B cell (primary cell): Measurements from ENCODE around the gene LRRC26. TPM values are rescaled to one million over a fixed set of nuclear protein-coding genes. Genes with fewer than 3 reads are reported as not detected.
A peak's percentile ranks its signal among the peaks of the same experiment; 100 is the strongest.

ENCODE experiments used
- ATAC-seq: fragments of 200-7000 bp; cut with Tn5 transposase; one replicate; pipeline ENCODE4 v1.10.0; 2021; ENCODE audit warnings: low read depth, mild to moderate bottlenecking, moderate number of reproducible peaks, moderate library complexity
- CTCF ChIA-PET: fragments of 350-600 bp; sonication (Branson Sonifier 250); formaldehyde crosslinking; loops from one replicate; lab custom pipeline; 2021; ENCODE audit warnings: antibody characterized with exemption, inconsistent platforms; lab: Charles Lee
- POLR2A ChIA-PET: fragments of 350-600 bp; sonication (Branson Sonifier 250); formaldehyde crosslinking; loops from one replicate; lab custom pipeline; 2021; ENCODE audit warnings: antibody characterized with exemption; lab: Charles Lee
- DNase-seq: peaks from one replicate; pipeline ENCODE4 v3.0.0; 2013
- H2AFZ ChIP-seq: 2 replicates; pipeline ENCODE4 v1.6.1; 2012; ENCODE audit warnings: mild to moderate bottlenecking, low read depth, low read length; ENCODE audit not compliant: insufficient read depth, poor library complexity, severe bottlenecking
- H3K27ac ChIP-seq, 2 donors: 1 replicate in 1 of 2; 2 replicates in 1 of 2; pipeline ENCODE4 v1.5.1; 2012 to 2013; ENCODE audit warnings: low read length in 2 of 2, mild to moderate bottlenecking in 2 of 2, moderate library complexity in 1 of 2
- H3K27me3 ChIP-seq, 4 experiments: fragments of 200-600 bp in 1 of 4; sonication (generic) in 1 of 4; replicated peaks in 1 of 4; 1 replicate in 2 of 4; 2 replicates in 2 of 4; pipeline versions ENCODE4 v1.6.1 to v1.7.0; 2013 to 2016; ENCODE audit warnings: low read length in 3 of 4, mild to moderate bottlenecking in 2 of 4, mixed read lengths in 1 of 4, moderate library complexity in 1 of 4; ENCODE audit not compliant: insufficient read depth in 4 of 4, control insufficient read depth in 3 of 4; ENCODE audit errors: control extremely low read depth in 1 of 4
- H3K36me3 ChIP-seq, 2 experiments: replicated peaks in 1 of 2; 1 replicate in 1 of 2; 2 replicates in 1 of 2; pipeline versions ENCODE4 v1.6.1 to v1.7.1; 2013; ENCODE audit warnings: low read length in 1 of 2; ENCODE audit not compliant: insufficient read depth in 2 of 2, control insufficient read depth in 1 of 2; ENCODE audit errors: control extremely low read depth in 1 of 2, extremely low read depth in 1 of 2
- H3K4me1 ChIP-seq, 2 donors: fragments of 200-600 bp in 1 of 2; sonication (generic) in 1 of 2; 1 replicate in 1 of 2; 2 replicates in 1 of 2; pipeline versions ENCODE4 v1.5.1 to v1.6.1; 2013 to 2017; ENCODE audit warnings: low read length in 2 of 2; ENCODE audit not compliant: control insufficient read depth in 2 of 2, insufficient read depth in 2 of 2
- H3K4me2 ChIP-seq: replicated peaks from 2 replicates; pipeline ENCODE3; 2012; ENCODE audit warnings: mild to moderate bottlenecking, low read depth, low read length; ENCODE audit not compliant: poor library complexity, severe bottlenecking
- H3K4me3 ChIP-seq, 5 experiments: fragments of 200-600 bp in 1 of 5; sonication (generic) in 1 of 5; 1 replicate in 3 of 5; 2 replicates in 2 of 5; pipeline versions ENCODE4 v1.5.1 to v1.7.0; 2011 to 2016; ENCODE audit warnings: low read length in 4 of 5, mild to moderate bottlenecking in 4 of 5, low read depth in 2 of 5, control low read depth in 1 of 5, moderate library complexity in 1 of 5; ENCODE audit not compliant: insufficient read depth in 1 of 5; ENCODE audit errors: control extremely low read depth in 1 of 5, extremely low read depth in 1 of 5
- H3K79me2 ChIP-seq: fragments of 200-600 bp; sonication (generic); one replicate; pipeline ENCODE4 v1.6.0; 2016; ENCODE audit warnings: low read length; ENCODE audit not compliant: control insufficient read depth, insufficient read depth
- H3K9ac ChIP-seq: fragments of 200-600 bp; sonication (generic); 2 replicates; pipeline ENCODE4 v1.6.1; 2017; ENCODE audit warnings: mild to moderate bottlenecking, low read length, moderate library complexity
- H3K9me3 ChIP-seq, 3 donors: one replicate each; pipeline versions ENCODE4 v1.6.1 to v1.7.1; 2013; ENCODE audit warnings: low read length in 2 of 3; ENCODE audit not compliant: control insufficient read depth in 2 of 3, insufficient read depth in 1 of 3; ENCODE audit errors: control extremely low read depth in 1 of 3
- H4K20me1 ChIP-seq: 2 replicates; pipeline ENCODE4 v1.6.0; 2012; ENCODE audit warnings: mild to moderate bottlenecking, low read length; ENCODE audit not compliant: insufficient read depth, control insufficient read depth, poor library complexity, severe bottlenecking
- H3K27ac Mint-ChIP-seq: one replicate; pipeline ENCODE4 v1.8.0; 2021; ENCODE audit warnings: mixed read lengths
- H3K27me3 Mint-ChIP-seq: one replicate; pipeline ENCODE4 v1.8.0; 2021; ENCODE audit warnings: mixed read lengths
- H3K4me1 Mint-ChIP-seq: one replicate; pipeline ENCODE4 v1.8.0; 2021; ENCODE audit warnings: mixed read lengths
- H3K4me3 Mint-ChIP-seq: one replicate; pipeline ENCODE4 v1.8.0; 2021; ENCODE audit warnings: mixed read lengths
- H3K9me3 Mint-ChIP-seq: one replicate; pipeline ENCODE4 v1.8.0; 2022; ENCODE audit warnings: mixed read lengths; ENCODE audit not compliant: insufficient read depth
- EZH2 ChIP-seq: IDR thresholded peaks from 2 replicates; pipeline ENCODE4 v1.6.1; 2012; ENCODE audit warnings: borderline replicate concordance, low read depth, mild to moderate bottlenecking, moderate library complexity, low read length; ENCODE audit not compliant: insufficient read depth, poor library complexity, severe bottlenecking
- WGBS: methylation state at CpG from one replicate; pipeline ENCODE4 v1.1.5; 2013; ENCODE audit warnings: missing lambda C conversion rate; ENCODE audit not compliant: insufficient coverage; 5-methylcytosine and 5-hydroxymethylcytosine counted together
- intact Hi-C: fragments of 100-400 bp; cut with micrococcal nuclease; formaldehyde crosslinking; loops from one replicate; pipeline ENCODE4 v1.10.0; 2022
- polyA plus RNA-seq: library from polyadenylated mRNA; depleted of rRNA; stranded (reverse); fragments of >200 nt; gene quantifications from 2 replicates; pipeline ENCODE4 v1.2.3, GENCODE V29; 2012
- total RNA-seq, 2 donors: library from RNA; stranded (reverse); fragments of 120-200 nt in 1 of 2; gene quantifications; 1 replicate in 1 of 2; 2 replicates in 1 of 2; pipeline versions ENCODE4 v1.2.3 to v1.2.4, GENCODE V29; 2013 to 2022
- TF ChIP-seq, protein P1 (sequence below): fragments of 200-600 bp; IDR thresholded peaks from one replicate; pipeline ENCODE4 v1.8.0; 2022; ENCODE audit warnings: antibody characterized with exemption, mild to moderate bottlenecking

LRRC26 gene
- total and polyA plus RNA-seq, 2 donors (not counting 1 experiment from before 2014, with no cell fraction given) = not detected

DNA sequence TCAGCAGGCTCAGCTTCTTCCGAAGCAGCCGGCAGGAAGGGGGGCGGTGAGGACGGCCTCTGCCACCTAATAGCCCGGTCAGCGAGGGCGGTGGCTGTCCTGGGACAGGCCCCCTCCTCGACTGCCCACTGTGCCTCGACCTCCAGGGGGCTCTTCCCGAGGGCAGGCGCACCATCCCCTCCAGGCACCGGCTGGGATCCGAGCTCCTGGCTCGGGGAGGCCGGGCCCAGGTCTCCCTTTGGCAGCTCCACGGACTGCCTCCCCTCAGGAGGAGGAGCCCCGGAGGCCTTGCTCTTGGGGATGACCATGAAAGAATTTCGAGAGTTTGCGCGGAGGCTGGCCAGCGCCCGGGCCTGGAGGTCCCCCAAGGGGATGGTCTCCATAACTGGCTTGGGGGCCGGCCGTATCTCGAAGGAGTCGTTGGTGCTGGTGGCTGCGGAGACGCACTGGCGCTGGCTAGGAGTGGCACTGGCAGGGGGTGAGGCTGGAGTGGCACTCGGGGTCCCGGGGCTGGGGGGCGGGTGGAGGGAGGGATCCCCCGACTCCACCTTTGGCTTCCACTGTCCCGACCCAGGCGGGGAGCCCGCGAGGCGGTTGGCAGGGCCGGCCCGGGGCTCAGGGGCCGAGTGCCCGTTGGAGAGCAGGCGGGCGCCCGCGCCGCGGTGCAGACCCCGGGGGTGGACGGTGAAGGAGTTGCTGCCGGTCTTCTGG, 29.7 kb upstream of the LRRC26 start:
- TF ChIP-seq EZH2 = no peak
- WGBS = 37% methylated on average over 45 of the region's 51 CpGs
- Histone ChIP-seq H3K27me3 (peaks cover 0 to 6% (median 0%) of the 10 kb centered on the region in 4 experiments), H3K9me3 (no peaks in the 10 kb centered on the region), H3K79me2 (peaks cover 80% of the 10 kb centered on the region), H3K27ac (no peak overlapping the region), H3K4me1 (peaks cover 26 to 35% of the 10 kb centered on the region in 2 donors), H2AFZ (no peak overlapping the region), H3K4me2 (peak overlapping the region; percentile 96), H4K20me1 (peaks cover 44% of the 10 kb centered on the region), H3K36me3 (peaks cover 0 to 5% of the 10 kb centered on the region in 2 experiments), H3K4me3 (peak overlapping the region in 3 of 5 experiments; percentile 18 to 33 (median 29)), H3K9ac (no peak overlapping the region)
- Mint-ChIP-seq H3K4me1 (peaks cover 25% of the 10 kb centered on the region), H3K9me3 (no peaks in the 10 kb centered on the region), H3K27ac (peak overlapping the region; percentile 80), H3K4me3 (peak overlapping the region; percentile 77), H3K27me3 (no peaks in the 10 kb centered on the region)
- CTCF ChIA-PET = interaction anchor here (1.5 kb wide), 1 partner anchor 11 kb away, joined by 7 read pairs; the partner anchor contains the start of genes ANAPC2 and SSNA1
- POLR2A ChIA-PET = interaction anchor here (0.6 to 2.0 kb wide), 2 partner anchors 11 to 75 kb away, joined by 3 to 18 read pairs; partner anchors contain the start of genes ANAPC2 and SSNA1
- ATAC-seq = no peak
- intact Hi-C loops = loop anchor here (1.0 to 10.0 kb wide), 8 partner anchors 11 to 315 kb away; partner anchors contain the start of genes ANAPC2, NELFB, SAPCD2 and SSNA1
- peak; percentile 33 for DNase-seq

DNA sequence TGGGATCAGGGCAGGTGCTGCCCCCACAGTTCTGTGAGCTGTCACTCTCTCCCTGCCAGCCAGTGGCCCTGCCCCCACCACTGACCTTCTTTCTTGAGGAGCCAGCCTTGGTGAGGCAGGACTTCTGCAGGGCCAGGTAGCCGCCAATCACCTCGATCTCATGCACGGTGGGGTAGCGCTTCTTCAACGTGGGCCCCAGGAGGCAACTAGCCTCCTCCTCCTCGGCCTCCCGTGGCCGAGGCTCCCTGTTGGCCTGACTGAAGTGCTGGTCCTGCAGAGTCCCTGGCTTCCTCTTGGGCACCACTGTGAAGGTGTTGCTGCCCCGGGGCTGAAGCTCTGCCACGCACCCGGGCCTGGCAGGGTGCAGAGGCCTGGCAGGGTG, 29.0 kb upstream of the LRRC26 start:
- ATAC-seq = no peak
- Histone ChIP-seq H3K79me2 (peaks cover 80% of the 10 kb centered on the region), H3K27ac (no peak overlapping the region), H3K27me3 (peaks cover 0 to 6% (median 0%) of the 10 kb centered on the region in 4 experiments), H3K36me3 (peaks cover 0 to 2% of the 10 kb centered on the region in 2 experiments), H3K9me3 (no peaks in the 10 kb centered on the region), H3K4me1 (peaks cover 20 to 28% of the 10 kb centered on the region in 2 donors), H3K9ac (no peak overlapping the region), H4K20me1 (peaks cover 44% of the 10 kb centered on the region), H3K4me3 (no peak overlapping the region), H3K4me2 (peak overlapping the region; percentile 96), H2AFZ (no peak overlapping the region)
- 97% methylated on average over 11 of the region's 11 CpGs for whole genome bisulfite sequencing
- H3K27me3 Mint-ChIP-seq = no peaks in the 10 kb centered on the region
- no peak for DNase-seq
- peaks cover 18% of the 10 kb centered on the region for H3K4me1 Mint-ChIP-seq
- H3K27ac Mint-ChIP-seq = no peak overlapping the region
- TF ChIP-seq, protein P1, sequence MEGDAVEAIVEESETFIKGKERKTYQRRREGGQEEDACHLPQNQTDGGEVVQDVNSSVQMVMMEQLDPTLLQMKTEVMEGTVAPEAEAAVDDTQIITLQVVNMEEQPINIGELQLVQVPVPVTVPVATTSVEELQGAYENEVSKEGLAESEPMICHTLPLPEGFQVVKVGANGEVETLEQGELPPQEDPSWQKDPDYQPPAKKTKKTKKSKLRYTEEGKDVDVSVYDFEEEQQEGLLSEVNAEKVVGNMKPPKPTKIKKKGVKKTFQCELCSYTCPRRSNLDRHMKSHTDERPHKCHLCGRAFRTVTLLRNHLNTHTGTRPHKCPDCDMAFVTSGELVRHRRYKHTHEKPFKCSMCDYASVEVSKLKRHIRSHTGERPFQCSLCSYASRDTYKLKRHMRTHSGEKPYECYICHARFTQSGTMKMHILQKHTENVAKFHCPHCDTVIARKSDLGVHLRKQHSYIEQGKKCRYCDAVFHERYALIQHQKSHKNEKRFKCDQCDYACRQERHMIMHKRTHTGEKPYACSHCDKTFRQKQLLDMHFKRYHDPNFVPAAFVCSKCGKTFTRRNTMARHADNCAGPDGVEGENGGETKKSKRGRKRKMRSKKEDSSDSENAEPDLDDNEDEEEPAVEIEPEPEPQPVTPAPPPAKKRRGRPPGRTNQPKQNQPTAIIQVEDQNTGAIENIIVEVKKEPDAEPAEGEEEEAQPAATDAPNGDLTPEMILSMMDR = no peak
- no peak for TF ChIP-seq EZH2
- ChIA-PET POLR2A (interaction anchor here (0.6 to 2.0 kb wide), 2 partner anchors 11 to 76 kb away, joined by 3 to 18 read pairs; partner anchors contain the start of genes ANAPC2 and SSNA1), CTCF (interaction anchor here (1.5 kb wide), 1 partner anchor 10 kb away, joined by 7 read pairs; the partner anchor contains the start of genes ANAPC2 and SSNA1)
- peak overlapping the region; percentile 77 for H3K4me3 Mint-ChIP-seq
- intact Hi-C loops = no loop called here
- no peaks in the 10 kb centered on the region for H3K9me3 Mint-ChIP-seq
